ENCODE results near the gene SIRT1. TPM values are rescaled to one million over a fixed set of nuclear protein-coding genes. Genes with fewer than 3 reads are reported as not detected.

SIRT1 gene
- total and polyA plus RNA-seq, 10 of the 15 experiments (the other 5 are each of a cell fraction or from before 2014, with no cell fraction given) = 3.6 to 14.2 (median 10.2) TPM

DNA sequence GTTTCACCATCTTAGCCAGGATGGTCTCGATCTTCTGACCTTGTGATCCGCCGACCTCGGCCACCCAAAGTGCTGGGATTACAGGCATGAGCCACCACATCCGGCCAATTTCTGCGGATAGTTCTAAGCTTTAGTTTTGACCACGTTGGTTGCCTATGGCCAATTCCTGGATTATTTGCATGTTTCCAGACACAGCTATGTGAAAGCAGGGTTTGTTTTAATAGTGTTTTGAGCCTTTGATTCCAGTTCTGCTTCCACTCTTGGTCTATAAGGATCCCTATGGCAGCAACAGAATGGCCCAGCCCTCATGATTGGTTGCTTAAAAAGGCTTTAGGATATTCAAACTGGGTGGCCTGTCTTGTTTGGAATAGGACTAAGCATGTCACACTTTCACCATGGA, 19.1 kb downstream of the SIRT1 start:
- Histone ChIP-seq H3K27ac (ENCODE audit: control insufficient read depth, insufficient read depth) (no peak overlapping the region), H3K4me1 (ENCODE audit: control insufficient read depth, insufficient read depth, low read length) (no peaks in the 10 kb centered on the region), H3K9me3 (replicated peaks; ENCODE audit: control insufficient read depth, insufficient read depth, low read length) (no peaks in the 10 kb centered on the region), H4K20me1 (ENCODE audit: control insufficient read depth, insufficient read depth) (no peaks in the 10 kb centered on the region), H2AFZ (ENCODE audit: control insufficient read depth, low read depth, low read length) (no peak overlapping the region), H3K79me2 (ENCODE audit: control insufficient read depth, insufficient read depth, low read length) (no peaks in the 10 kb centered on the region), H3K9ac (ENCODE audit: control insufficient read depth, insufficient read depth, low read length) (no peak overlapping the region), H3K4me2 (ENCODE audit: control insufficient read depth, insufficient read depth) (no peak overlapping the region), H3K27me3 (replicated peaks in 1 of 2; ENCODE audit: control insufficient read depth in 2 of 2, insufficient read depth in 2 of 2, low read length in 1 of 2) (no peaks in the 10 kb centered on the region), H3K36me3 (ENCODE audit: control insufficient read depth in 2 of 2, insufficient read depth in 2 of 2, low read length in 1 of 2) (peaks cover 0 to 17% of the 10 kb centered on the region in 2 experiments; a peak in 3 of 4 replicates), H3K4me3 (no peak overlapping the region)
- FAIRE-seq (no peak), ATAC-seq (no peak), DNase-seq (ENCODE audit: low read depth, low spot score) (no peak)
- ChIA-PET SMC1A (ENCODE audit: uncharacterized antibody, unreplicated experiment) (no interaction called here), POLR2A (no interaction called here), RAD21 (ENCODE audit: unreplicated experiment) (no interaction called here), CTCF (no interaction called here)
- BruUV-seq (replicated peaks) = no TSS peak
- TF ChIP-seq ASH2L (IDR thresholded peaks at IDR 0.05; ENCODE audit: borderline replicate concordance, low read depth) (no peak), ZNF274 (IDR thresholded peaks at IDR 0.05; ENCODE audit: insufficient read depth, insufficient read length) (no peak), RFX5 (IDR thresholded peaks at IDR 0.05; ENCODE audit: low read depth, low read length) (no peak), USF1 (IDR thresholded peaks at IDR 0.05; ENCODE audit: borderline replicate concordance, extremely low read length, insufficient read depth, low read depth, low read length) (no peak), MTA2 (IDR thresholded peaks at IDR 0.05; ENCODE audit: low read depth) (no peak), ZZZ3 (IDR thresholded peaks at IDR 0.05; ENCODE audit: control insufficient read depth, insufficient read length, low read depth) (no peak), NFIC (IDR thresholded peaks at IDR 0.05; ENCODE audit: low read depth, low read length) (no peak), SMARCA5 (IDR thresholded peaks at IDR 0.05) (no peak), BACH1 (IDR thresholded peaks at IDR 0.05; ENCODE audit: borderline replicate concordance) (no peak), SREBF2 (IDR thresholded peaks at IDR 0.05; ENCODE audit: low read length) (no peak), IKZF1 (conservative IDR thresholded peaks at IDR 0.05) (no peak)
- in situ Hi-C loops (cut with MboI) (no loop called here), intact Hi-C loops (cut with micrococcal nuclease; ENCODE audit: unreplicated experiment) (no loop called here)
- 100% methylated on average over 7 of the region's 7 CpGs for WGBS (ENCODE audit: insufficient coverage, insufficient replicate concordance, low lambda C conversion rate, missing lambda C conversion rate)
